A549 (cell line): ENCODE data around the gene FRY. TPM values are rescaled to one million over a fixed set of nuclear protein-coding genes. Genes with fewer than 3 reads are reported as not detected.

Source experiments
- ATAC-seq, 2 experiments: fragments of 200-7000 bp in 1 of 2; fragments of >200 bp in 1 of 2; cut with Nextera tagmentation in 1 of 2; cut with Tn5 transposase in 1 of 2; 3 replicates each; pipeline versions ENCODE4 v1.8.0 to v1.9.1; 2018 to 2020; ENCODE audit warnings: mild to moderate bottlenecking in 1 of 2, moderate library complexity in 1 of 2
- CTCF ChIA-PET: fragments of 300-600 bp; sonication (Branson Sonifier 250); formaldehyde crosslinking; extraction: SDS; loops from one replicate; lab custom pipeline; 2021; ENCODE audit warnings: antibody characterized with exemption, inconsistent platforms; lab: Yijun Ruan, JAX
- POLR2A ChIA-PET: fragments of 350-600 bp; formaldehyde crosslinking; extraction: SDS; loops from one replicate; lab custom pipeline; 2021; ENCODE audit warnings: antibody characterized with exemption, inconsistent platforms; lab: Yijun Ruan, JAX
- DNase-seq, 2 experiments: peaks; one replicate each; pipeline versions ENCODE4 v3.0.0 to v3.0.0-alpha.2; 2011 to 2016; ENCODE audit warnings: low read depth in 1 of 2, low spot score in 1 of 2
- FAIRE-seq: peaks from 2 replicates; lab custom pipeline; 2011; peaks lifted over from hg19 to GRCh38; lab: Jason Lieb, UNC
- H3K27ac ChIP-seq, 2 experiments: fragments of >200 bp; sonication (Bioruptor Twin); formaldehyde crosslinking; 3 replicates each; pipeline ENCODE4 v1.5.1; 2016 to 2017
- H3K4me1 ChIP-seq: fragments of >200 bp; sonication (Bioruptor Twin); formaldehyde crosslinking; 3 replicates; pipeline ENCODE4 v1.6.1; 2016
- H3K4me2 ChIP-seq: fragments of >200 bp; sonication (Bioruptor Twin); formaldehyde crosslinking; 3 replicates; pipeline ENCODE4 v1.6.1; 2016
- H3K4me3 ChIP-seq: fragments of >200 bp; sonication (Bioruptor Twin); formaldehyde crosslinking; 3 replicates; pipeline ENCODE4 v1.5.1; 2016
- H3K9me3 ChIP-seq: fragments of >200 bp; sonication (Bioruptor Twin); formaldehyde crosslinking; 3 replicates; pipeline ENCODE4 v1.6.1; 2016
- ATOH8 ChIP-seq: fragments of 250-450 bp; sonication (Bioruptor Pico); IDR thresholded peaks from 2 replicates; pipeline ENCODE4 v1.5.0; 2020; ENCODE audit warnings: low read depth, mild to moderate bottlenecking, moderate library complexity
- BHLHE40 ChIP-seq: IDR thresholded peaks from 2 replicates; pipeline ENCODE4 v1.6.1; 2012; ENCODE audit warnings: low read depth, low read length, inconsistent platforms
- EHF ChIP-seq: fragments of 250-450 bp; sonication (Bioruptor Pico); IDR thresholded peaks from 2 replicates; pipeline ENCODE4 v1.5.0; 2020; ENCODE audit warnings: mild to moderate bottlenecking
- EP300 ChIP-seq, 2 experiments: fragments of >200 bp; sonication (Bioruptor Twin); formaldehyde crosslinking; IDR thresholded peaks; 2 replicates in 1 of 2; 3 replicates in 1 of 2; pipeline ENCODE4 v1.6.1; 2016 to 2017
- FOSL2 ChIP-seq, 2 experiments: fragments of 450-650 bp in 1 of 2; fragments of >200 bp in 1 of 2; sonication (Bioruptor Twin) in 1 of 2; formaldehyde crosslinking; IDR thresholded peaks; 2 replicates each; pipeline versions ENCODE4 v1.5.0 to v1.6.1; 2016 to 2020; ENCODE audit warnings: mild to moderate bottlenecking in 1 of 2, moderate library complexity in 1 of 2
- GATA3 ChIP-seq: IDR thresholded peaks from 2 replicates; pipeline ENCODE4 v1.6.1; 2012; ENCODE audit warnings: borderline replicate concordance
- HEYL ChIP-seq: fragments of 250-450 bp; sonication (Bioruptor Pico); IDR thresholded peaks from 2 replicates; pipeline ENCODE4 v1.8.0; 2021; ENCODE audit warnings: mild to moderate bottlenecking, moderate library complexity
- HMGXB4 ChIP-seq: fragments of 250-450 bp; sonication (Bioruptor Pico); IDR thresholded peaks from 2 replicates; pipeline ENCODE4 v1.5.0; 2021; ENCODE audit warnings: mild to moderate bottlenecking, moderate library complexity, borderline replicate concordance
- HOXA7 ChIP-seq: fragments of 250-450 bp; sonication (Bioruptor Pico); IDR thresholded peaks from 2 replicates; pipeline ENCODE4 v1.5.0; 2020; ENCODE audit warnings: mild to moderate bottlenecking, moderate library complexity
- HOXB13 ChIP-seq: fragments of 250-450 bp; sonication (Bioruptor Pico); IDR thresholded peaks from 2 replicates; pipeline ENCODE4 v1.5.0; 2020; ENCODE audit warnings: low read depth, mild to moderate bottlenecking, moderate library complexity
- HOXB5 ChIP-seq: fragments of 250-450 bp; sonication (Bioruptor Pico); IDR thresholded peaks from 2 replicates; pipeline ENCODE4 v1.5.0; 2020; ENCODE audit warnings: mild to moderate bottlenecking, moderate library complexity
- JUN ChIP-seq, 2 experiments: fragments of >200 bp; sonication (Bioruptor Twin); formaldehyde crosslinking; IDR thresholded peaks; 2 replicates in 1 of 2; 3 replicates in 1 of 2; pipeline ENCODE4 v1.6.1; 2016 to 2017
- JUNB ChIP-seq: fragments of >200 bp; sonication (Bioruptor Twin); formaldehyde crosslinking; IDR thresholded peaks from 2 replicates; pipeline ENCODE4 v1.6.1; 2016
- MAZ ChIP-seq: fragments of 150-350 bp; IDR thresholded peaks from 2 replicates; pipeline ENCODE4 v1.6.1; 2014; ENCODE audit warnings: antibody characterized with exemption, low read depth, low read length, borderline replicate concordance
- MYC ChIP-seq: IDR thresholded peaks from 2 replicates; pipeline ENCODE4 v1.6.1; 2012; ENCODE audit warnings: mild to moderate bottlenecking, inconsistent platforms, low read length, improper control_type of control experiment, borderline replicate concordance
- PBX3 ChIP-seq: IDR thresholded peaks from 2 replicates; pipeline ENCODE4 v1.6.1; 2012
- REST ChIP-seq: fragments of 200-600 bp; sonication (generic); IDR thresholded peaks from 2 replicates; pipeline ENCODE4 v1.6.1; 2016; ENCODE audit warnings: antibody characterized with exemption, mild to moderate bottlenecking, moderate library complexity
- RNF2 ChIP-seq: fragments of 200-600 bp; sonication (generic); IDR thresholded peaks from 2 replicates; pipeline ENCODE4 v1.6.1; 2016; ENCODE audit warnings: low read depth, mild to moderate bottlenecking, antibody characterized with exemption, moderate library complexity, borderline replicate concordance
- ZC3H11A ChIP-seq: fragments of 450-650 bp; IDR thresholded peaks from 2 replicates; pipeline ENCODE4 v1.6.1; 2014; ENCODE audit warnings: antibody characterized with exemption, mild to moderate bottlenecking
- ZFP36 ChIP-seq: fragments of 450-650 bp; IDR thresholded peaks from 2 replicates; pipeline ENCODE4 v1.6.1; 2014; ENCODE audit warnings: borderline replicate concordance; ENCODE audit not compliant: partially characterized antibody
- ZNF302 ChIP-seq: fragments of 250-450 bp; sonication (Bioruptor Pico); IDR thresholded peaks from 2 replicates; pipeline ENCODE4 v1.9.0; 2021; ENCODE audit warnings: inconsistent platforms, mild to moderate bottlenecking, moderate library complexity
- WGBS: methylation state at CpG from one replicate; pipeline ENCODE4 v1.1.6; 2017; ENCODE audit errors: missing lambda C conversion rate; 5-methylcytosine and 5-hydroxymethylcytosine counted together
- polyA plus RNA-seq, 4 experiments: library from polyadenylated mRNA; depleted of rRNA in 3 of 4; stranded (reverse); fragments of >200 nt; fragmentation: RNase III in 1 of 4; extraction: RNeasy Plus Mini Kit Qiagen cat#74134 plus additional on column Dnase treatment in 1 of 4; gene quantifications; 2 replicates in 3 of 4; 3 replicates in 1 of 4; pipeline ENCODE4 v1.2.3, GENCODE V29; 2011 to 2017

FRY gene
- polyA plus RNA-seq, 2 of the 4 experiments (the other 2 are of a cell fraction): 0.08 to 0.26 TPM

- ChIA-PET CTCF (no interaction called here), POLR2A (no interaction called here)
- 11% methylated on average over 1 of the region's 1 CpG for WGBS
- DNase-seq (no peak), ATAC-seq (no peak), FAIRE-seq (no peak)
- TF ChIP-seq MAZ: no peak
- no peak for TF ChIP-seq JUN (IDR thresholded peaks at IDR 0.05)
- no peak for TF ChIP-seq MYC
- TF ChIP-seq EP300 (IDR thresholded peaks at IDR 0.05): no peak
- TF ChIP-seq REST: no peak
- no peak for TF ChIP-seq FOSL2 (IDR thresholded peaks at IDR 0.05)
- TF ChIP-seq FOSL2 (CRISPR knock-in tag; IDR thresholded peaks at IDR 0.05): no peak
- no peak for TF ChIP-seq PBX3
- no peak overlapping the region for H3K27ac ChIP-seq
- H3K4me2 ChIP-seq: no peak overlapping the region
- H3K4me3 ChIP-seq: no peak overlapping the region
- no peaks in the 10 kb centered on the region for H3K4me1 ChIP-seq
- no peaks in the 10 kb centered on the region for H3K9me3 ChIP-seq
Observed at GRCh38 chr13:32021785-32022184, 9.8 kb upstream of the FRY start.

- TF ChIP-seq HMGXB4 (no peak), HEYL (CRISPR knock-in tag) (no peak), HOXB5 (no peak), ZFP36 (no peak), HOXB13 (CRISPR knock-in tag) (no peak), ZNF302 (CRISPR knock-in tag) (no peak), EP300 (IDR thresholded peaks at IDR 0.05) (no peak), FOSL2 (IDR thresholded peaks at IDR 0.05) (no peak), FOSL2 (CRISPR knock-in tag; IDR thresholded peaks at IDR 0.05) (no peak), ZC3H11A (no peak), JUNB (no peak), GATA3 (no peak), RNF2 (no peak), ATOH8 (CRISPR knock-in tag) (no peak), HOXA7 (CRISPR knock-in tag) (no peak), EHF (CRISPR knock-in tag) (no peak), BHLHE40 (no peak)
- TF ChIP-seq, all 56 proteins: peak for 0
- H3K4me1 ChIP-seq: no peaks in the 10 kb centered on the region
- no peak for FAIRE-seq
- ChIA-PET POLR2A (no interaction called here), CTCF (interaction anchor here (1.0 kb wide), 1 partner anchor 287 kb away, joined by 3 read pairs; no protein-coding TSS in a partner anchor)
- WGBS: 25% methylated on average over 4 of the region's 4 CpGs
- no peak overlapping the region for H3K27ac ChIP-seq
- H3K9me3 ChIP-seq: no peaks in the 10 kb centered on the region
- no peak; a peak in 1 of 6 replicates for ATAC-seq
- no peak for DNase-seq
- no peak overlapping the region for H3K4me2 ChIP-seq
- no peak overlapping the region for H3K4me3 ChIP-seq
Observed at GRCh38 chr13:32022311-32022710, 9.3 kb upstream of the FRY start.
